ENCODE measurements around the gene TTLL5. TPM values are rescaled to one million over a fixed set of nuclear protein-coding genes. Genes with fewer than 3 reads are reported as not detected.

Gene TTLL5
- total and polyA plus RNA-seq, 2 of the 4 experiments (the other 2 are of a cell fraction), result 11.9 to 16.7 TPM

DNA sequence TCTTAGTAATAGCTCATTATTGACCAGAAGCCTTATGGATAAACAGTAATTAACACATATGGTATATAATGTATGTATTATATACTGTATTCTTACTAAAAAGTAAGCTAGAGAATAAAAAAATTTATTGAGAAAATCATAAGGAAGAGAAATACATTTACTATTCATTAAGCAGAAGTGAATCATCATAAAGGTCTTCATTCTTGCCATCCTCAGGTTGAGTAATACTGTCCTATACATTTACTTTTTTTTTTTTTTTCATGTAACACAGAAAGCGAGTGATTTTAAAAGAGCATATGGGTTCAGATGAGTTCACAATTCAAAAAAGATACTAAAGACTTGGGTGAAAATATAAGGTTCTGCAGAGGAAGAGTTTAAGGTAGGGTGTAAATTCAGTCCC is 168.3 kb downstream of the TTLL5 start:
- DNase-seq (no peak), ATAC-seq (ENCODE audit: low read depth) (no peak)
- Histone ChIP-seq H3K4me1 (ENCODE audit: control insufficient read depth, insufficient read depth, low read length) (peaks cover 22% of the 10 kb centered on the region), H3K27ac (ENCODE audit: insufficient read depth, low read length) (no peak overlapping the region), H3K14ac (replicated peaks; ENCODE audit: low read depth, low read length) (no peak overlapping the region), H4K5ac (ENCODE audit: low read depth, low read length) (no peak overlapping the region), H3K27me3 (ENCODE audit: control insufficient read depth, insufficient read depth, low read length) (no peaks in the 10 kb centered on the region), H2AK9ac (replicated peaks; ENCODE audit: low read depth, low read length, poor library complexity) (no peak overlapping the region), H2BK15ac (ENCODE audit: low read depth, low read length) (no peak overlapping the region), H2AFZ (replicated peaks; ENCODE audit: low read length, poor library complexity) (no peak overlapping the region), H2BK120ac (ENCODE audit: low read depth, low read length) (no peak overlapping the region), H3K4me3 (ENCODE audit: insufficient read depth, low read depth, low read length) (no peak overlapping the region), H3K4me2 (ENCODE audit: low read depth, low read length) (no peak overlapping the region), H2BK5ac (ENCODE audit: low read depth, low read length, poor library complexity, severe bottlenecking) (no peak overlapping the region), H4K20me1 (ENCODE audit: insufficient read depth, low read length) (no peaks in the 10 kb centered on the region), H3K9me1 (ENCODE audit: insufficient read depth, low read length) (peaks cover 3% of the 10 kb centered on the region), H3K4ac (ENCODE audit: low read depth, low read length) (no peak overlapping the region), H3K9ac (ENCODE audit: low read depth, low read length) (no peak overlapping the region), H3K56ac (ENCODE audit: extremely low read depth, insufficient read depth, low read length) (no peak overlapping the region), H4K8ac (ENCODE audit: low read depth in 2 of 2, low read length in 2 of 2) (no peak overlapping the region), H3K79me1 (ENCODE audit: low read depth in 1 of 2, low read length in 2 of 2) (no peaks in the 10 kb centered on the region), H3K36me3 (ENCODE audit: control insufficient read depth, insufficient read depth, low read length) (no peaks in the 10 kb centered on the region; the same call in 1 of the 2 replicates), H3K23ac (ENCODE audit: low read depth, low read length) (no peak overlapping the region), H4K91ac (ENCODE audit: insufficient read depth, low read depth, low read length) (no peak overlapping the region), H2AK5ac (ENCODE audit: low read depth, low read length) (no peak overlapping the region), H3K18ac (ENCODE audit: low read depth, low read length) (no peak overlapping the region), H3K9me3 (ENCODE audit: control insufficient read depth, insufficient read depth, low read length) (no peaks in the 10 kb centered on the region), H2BK20ac (ENCODE audit: low read depth, low read length) (no peak overlapping the region)
- ChIA-PET CTCF (no interaction called here), POLR2A (ENCODE audit: unreplicated experiment) (no interaction called here)
- intact Hi-C loops (cut with micrococcal nuclease), result no loop called here
- BruUV-seq (replicated peaks), result no TSS peak
- dilution Hi-C loops (cut with HindIII; ENCODE audit: low sequenced_read_pairs, unreplicated experiment), result no loop called here
- in situ Hi-C loops (cut with MboI; ENCODE audit: low sequenced_read_pairs), result no loop called here
- TF ChIP-seq POLR2A (IDR thresholded peaks at IDR 0.05; ENCODE audit: low read depth, low read length) (no peak), BHLHE40 (IDR thresholded peaks at IDR 0.05; ENCODE audit: low read depth, low read length) (no peak), SMC3 (IDR thresholded peaks at IDR 0.05; ENCODE audit: low read depth, low read length) (no peak), FOS (IDR thresholded peaks at IDR 0.05; ENCODE audit: low read depth, low read length) (no peak), NFE2L2 (IDR thresholded peaks at IDR 0.05; ENCODE audit: low read depth, low read length) (no peak), MXI1 (IDR thresholded peaks at IDR 0.05; ENCODE audit: borderline replicate concordance, low read depth, low read length) (no peak), CHD1 (IDR thresholded peaks at IDR 0.05; ENCODE audit: low read depth, low read length) (no peak), RFX5 (IDR thresholded peaks at IDR 0.05; ENCODE audit: low read depth, low read length) (no peak), RAD21 (IDR thresholded peaks at IDR 0.05; ENCODE audit: low read length) (no peak), MAFK (IDR thresholded peaks at IDR 0.05; ENCODE audit: low read depth, low read length) (no peak), RCOR1 (IDR thresholded peaks at IDR 0.05; ENCODE audit: insufficient replicate concordance, low read length) (no peak), CEBPB (IDR thresholded peaks at IDR 0.05; ENCODE audit: low read depth, low read length) (no peak), MAZ (IDR thresholded peaks at IDR 0.05; ENCODE audit: borderline replicate concordance, low read depth, low read length) (no peak)
- TF ChIP-seq, protein P1, sequence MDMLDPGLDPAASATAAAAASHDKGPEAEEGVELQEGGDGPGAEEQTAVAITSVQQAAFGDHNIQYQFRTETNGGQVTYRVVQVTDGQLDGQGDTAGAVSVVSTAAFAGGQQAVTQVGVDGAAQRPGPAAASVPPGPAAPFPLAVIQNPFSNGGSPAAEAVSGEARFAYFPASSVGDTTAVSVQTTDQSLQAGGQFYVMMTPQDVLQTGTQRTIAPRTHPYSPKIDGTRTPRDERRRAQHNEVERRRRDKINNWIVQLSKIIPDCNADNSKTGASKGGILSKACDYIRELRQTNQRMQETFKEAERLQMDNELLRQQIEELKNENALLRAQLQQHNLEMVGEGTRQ (IDR thresholded peaks at IDR 0.05; ENCODE audit: low read depth, low read length), result no peak
- TF ChIP-seq, protein P2, sequence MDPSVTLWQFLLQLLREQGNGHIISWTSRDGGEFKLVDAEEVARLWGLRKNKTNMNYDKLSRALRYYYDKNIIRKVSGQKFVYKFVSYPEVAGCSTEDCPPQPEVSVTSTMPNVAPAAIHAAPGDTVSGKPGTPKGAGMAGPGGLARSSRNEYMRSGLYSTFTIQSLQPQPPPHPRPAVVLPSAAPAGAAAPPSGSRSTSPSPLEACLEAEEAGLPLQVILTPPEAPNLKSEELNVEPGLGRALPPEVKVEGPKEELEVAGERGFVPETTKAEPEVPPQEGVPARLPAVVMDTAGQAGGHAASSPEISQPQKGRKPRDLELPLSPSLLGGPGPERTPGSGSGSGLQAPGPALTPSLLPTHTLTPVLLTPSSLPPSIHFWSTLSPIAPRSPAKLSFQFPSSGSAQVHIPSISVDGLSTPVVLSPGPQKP (IDR thresholded peaks at IDR 0.05; ENCODE audit: borderline replicate concordance, low read depth, low read length), result no peak
- TF ChIP-seq, protein P3, sequence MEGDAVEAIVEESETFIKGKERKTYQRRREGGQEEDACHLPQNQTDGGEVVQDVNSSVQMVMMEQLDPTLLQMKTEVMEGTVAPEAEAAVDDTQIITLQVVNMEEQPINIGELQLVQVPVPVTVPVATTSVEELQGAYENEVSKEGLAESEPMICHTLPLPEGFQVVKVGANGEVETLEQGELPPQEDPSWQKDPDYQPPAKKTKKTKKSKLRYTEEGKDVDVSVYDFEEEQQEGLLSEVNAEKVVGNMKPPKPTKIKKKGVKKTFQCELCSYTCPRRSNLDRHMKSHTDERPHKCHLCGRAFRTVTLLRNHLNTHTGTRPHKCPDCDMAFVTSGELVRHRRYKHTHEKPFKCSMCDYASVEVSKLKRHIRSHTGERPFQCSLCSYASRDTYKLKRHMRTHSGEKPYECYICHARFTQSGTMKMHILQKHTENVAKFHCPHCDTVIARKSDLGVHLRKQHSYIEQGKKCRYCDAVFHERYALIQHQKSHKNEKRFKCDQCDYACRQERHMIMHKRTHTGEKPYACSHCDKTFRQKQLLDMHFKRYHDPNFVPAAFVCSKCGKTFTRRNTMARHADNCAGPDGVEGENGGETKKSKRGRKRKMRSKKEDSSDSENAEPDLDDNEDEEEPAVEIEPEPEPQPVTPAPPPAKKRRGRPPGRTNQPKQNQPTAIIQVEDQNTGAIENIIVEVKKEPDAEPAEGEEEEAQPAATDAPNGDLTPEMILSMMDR (conservative IDR thresholded peaks at IDR 0.05; ENCODE audit: low read depth, low read length), result no peak
- no CpG with 5 or more reads among the region's 1 CpG for WGBS, 2 experiments (ENCODE audit: extremely low coverage in 2 of 2, insufficient read length in 1 of 2)
